Fibroblast of villous mesenchyme (primary cell): ENCODE data around the gene NDUFS6. TPM values are rescaled to one million over a fixed set of nuclear protein-coding genes. Genes with fewer than 3 reads are reported as not detected.

ENCODE experiments used
- DNase-seq: peaks from one replicate; pipeline ENCODE4 v3.0.0-alpha.2; 2010; ENCODE audit warnings: low read depth
- H3K4me3 ChIP-seq: 2 replicates; pipeline ENCODE4 v1.5.1; 2011; ENCODE audit warnings: low read depth, mild to moderate bottlenecking, low read length
- total RNA-seq: library from RNA; depleted of rRNA; stranded (reverse); fragments of >200 nt; gene quantifications from 2 replicates; pipeline ENCODE4 v1.2.3, GENCODE V29; 2012
- TF ChIP-seq, protein P1 (sequence below): IDR thresholded peaks from 2 replicates; pipeline ENCODE4 v1.5.1; 2012; ENCODE audit warnings: low read depth, mild to moderate bottlenecking, low read length; ENCODE audit not compliant: insufficient read depth

NDUFS6 gene
- total RNA-seq, 1 donor = 22.9 TPM

DNA sequence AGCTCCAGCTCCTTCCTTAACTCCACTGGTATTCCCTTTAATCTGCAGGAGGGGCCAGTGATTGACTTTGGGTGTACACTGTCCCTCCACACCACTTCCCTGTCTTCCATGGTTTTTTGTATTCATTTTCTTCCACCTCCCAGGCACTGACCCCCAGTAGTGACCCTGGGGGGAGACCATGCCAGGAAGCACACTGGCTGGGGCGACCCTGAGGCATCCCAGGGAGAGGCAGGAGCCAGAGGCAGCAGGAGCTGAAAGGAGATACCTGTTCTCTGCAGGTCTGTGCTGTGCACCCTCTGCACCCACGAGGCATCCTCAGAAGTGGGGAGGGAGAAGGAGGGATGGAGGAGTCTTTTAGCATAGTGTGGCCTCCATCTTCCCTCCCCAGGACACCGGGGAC is 53.9 kb downstream of the NDUFS6 start:
- TF ChIP-seq, protein P1, sequence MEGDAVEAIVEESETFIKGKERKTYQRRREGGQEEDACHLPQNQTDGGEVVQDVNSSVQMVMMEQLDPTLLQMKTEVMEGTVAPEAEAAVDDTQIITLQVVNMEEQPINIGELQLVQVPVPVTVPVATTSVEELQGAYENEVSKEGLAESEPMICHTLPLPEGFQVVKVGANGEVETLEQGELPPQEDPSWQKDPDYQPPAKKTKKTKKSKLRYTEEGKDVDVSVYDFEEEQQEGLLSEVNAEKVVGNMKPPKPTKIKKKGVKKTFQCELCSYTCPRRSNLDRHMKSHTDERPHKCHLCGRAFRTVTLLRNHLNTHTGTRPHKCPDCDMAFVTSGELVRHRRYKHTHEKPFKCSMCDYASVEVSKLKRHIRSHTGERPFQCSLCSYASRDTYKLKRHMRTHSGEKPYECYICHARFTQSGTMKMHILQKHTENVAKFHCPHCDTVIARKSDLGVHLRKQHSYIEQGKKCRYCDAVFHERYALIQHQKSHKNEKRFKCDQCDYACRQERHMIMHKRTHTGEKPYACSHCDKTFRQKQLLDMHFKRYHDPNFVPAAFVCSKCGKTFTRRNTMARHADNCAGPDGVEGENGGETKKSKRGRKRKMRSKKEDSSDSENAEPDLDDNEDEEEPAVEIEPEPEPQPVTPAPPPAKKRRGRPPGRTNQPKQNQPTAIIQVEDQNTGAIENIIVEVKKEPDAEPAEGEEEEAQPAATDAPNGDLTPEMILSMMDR = no peak
- no peak overlapping the region for H3K4me3 ChIP-seq
- DNase-seq = no peak

- no peak overlapping the region for H3K4me3 ChIP-seq
- no peak for DNase-seq
- TF ChIP-seq, protein P1 = no peak
These were observed 54.4 kb downstream of the NDUFS6 start for GRCh38 chr5:1855596-1855995.

DNA sequence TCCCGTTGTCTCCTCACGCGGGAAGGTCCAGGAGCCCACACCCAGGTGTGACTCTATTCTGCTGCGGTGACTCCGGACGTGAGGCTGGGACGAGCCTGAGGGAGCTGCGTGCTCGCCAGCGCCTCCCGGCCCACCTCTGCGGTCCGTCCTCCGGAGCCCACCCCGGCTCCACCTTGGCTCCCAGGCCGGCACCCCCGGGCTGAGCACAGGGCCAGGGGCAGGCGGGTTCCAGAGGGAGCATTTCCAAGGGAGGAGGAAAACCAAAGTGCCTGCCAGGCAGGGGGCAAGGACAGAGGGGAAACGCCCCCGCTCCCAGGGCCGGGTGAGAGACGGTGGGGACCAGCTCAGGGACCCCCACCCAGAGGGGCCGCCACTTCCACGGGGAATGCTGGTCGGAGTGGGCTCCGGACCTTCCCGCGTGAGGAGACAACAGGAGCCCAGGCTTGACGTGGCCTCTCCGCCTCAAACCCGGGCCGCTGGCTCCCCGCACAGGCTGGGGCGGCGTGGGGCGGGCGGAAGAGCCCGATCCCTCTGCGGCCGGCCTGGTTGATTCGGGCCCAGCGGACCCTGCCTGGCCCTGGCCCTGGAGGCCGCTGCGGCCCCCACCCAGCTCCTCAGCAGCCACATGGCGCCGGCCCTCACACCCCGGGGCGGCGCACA is 55.5 kb downstream of the NDUFS6 start:
- TF ChIP-seq, protein P1 = no peak
- no peak overlapping the region for H3K4me3 ChIP-seq
- no peak for DNase-seq

GRCh38 chr5:1857256-1857600 is 56.0 kb downstream of the NDUFS6 start:
- no peak for DNase-seq

GRCh38 chr5:1858436-1858835 is 57.2 kb downstream of the NDUFS6 start:
- DNase-seq = no peak
- H3K4me3 ChIP-seq = no peak overlapping the region
- TF ChIP-seq, protein P1 = no peak

More at GRCh38 chr5:1857256-1857600, 56.0 kb downstream of the NDUFS6 start:
- TF ChIP-seq, protein P1 = no peak
- no peak overlapping the region for H3K4me3 ChIP-seq

DNA sequence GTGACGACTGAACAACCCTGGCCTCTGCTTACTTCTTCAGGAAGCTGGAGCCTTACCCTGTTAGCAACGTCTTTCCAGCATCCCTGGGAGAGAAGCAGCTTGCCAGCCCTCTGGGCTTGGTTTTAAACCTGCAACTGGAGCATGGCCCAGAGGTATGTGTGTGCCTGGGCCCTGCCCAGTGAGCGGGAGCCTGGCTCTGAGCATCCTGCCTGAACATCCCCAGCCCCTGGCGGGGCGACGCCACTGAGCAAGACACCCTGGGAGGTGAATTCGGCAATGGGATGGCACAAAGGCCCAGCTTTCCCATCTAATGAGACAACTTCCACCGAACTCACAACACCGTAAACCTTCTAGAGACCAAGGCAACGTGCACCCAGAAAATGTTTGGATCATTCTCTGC is 57.9 kb downstream of the NDUFS6 start:
- no peak for DNase-seq
- TF ChIP-seq, protein P1 = no peak
- no peak overlapping the region for H3K4me3 ChIP-seq
